Sigmoid colon (tissue), 7 donors: ENCODE measurements around the gene UBA7. TPM values are rescaled to one million over a fixed set of nuclear protein-coding genes. Genes with fewer than 3 reads are reported as not detected.

Source experiments
- DNase-seq: peaks from one replicate; pipeline ENCODE4 v3.0.0-alpha.2; 2019
- H3K27ac ChIP-seq, 4 donors: fragments of 200-600 bp; sonication (generic); one replicate each; pipeline ENCODE4 v1.5.1; 2016 to 2019; ENCODE audit warnings: mild to moderate bottlenecking in 1 of 4
- H3K27me3 ChIP-seq, 3 donors: fragments of 200-600 bp; sonication (generic); one replicate each; pipeline ENCODE4 v1.5.1; 2019; ENCODE audit warnings: mild to moderate bottlenecking in 1 of 3
- H3K36me3 ChIP-seq, 4 donors: fragments of 200-600 bp; sonication (generic); one replicate each; pipeline ENCODE4 v1.5.1; 2016 to 2019
- H3K4me1 ChIP-seq, 4 donors: fragments of 200-600 bp; sonication (generic); one replicate each; pipeline ENCODE4 v1.5.1; 2017 to 2019
- H3K4me3 ChIP-seq, 4 donors: fragments of 200-600 bp; sonication (generic); one replicate each; pipeline ENCODE4 v1.5.1; 2017 to 2019; ENCODE audit warnings: mild to moderate bottlenecking in 2 of 4, moderate library complexity in 1 of 4
- H3K9me3 ChIP-seq, 4 donors: fragments of 200-600 bp in 3 of 4; sonication (generic) in 3 of 4; one replicate each; pipeline versions ENCODE4 v1.5.1 to v1.6.1; 2013 to 2019
- EP300 ChIP-seq, 4 donors: sonication (generic); formaldehyde crosslinking; IDR thresholded peaks; one replicate each; pipeline ENCODE4 v1.6.1; 2017; ENCODE audit warnings: antibody characterized with exemption in 4 of 4
- POLR2A ChIP-seq, 2 donors: fragments of 450-650 bp; IDR thresholded peaks; one replicate each; pipeline ENCODE4 v1.6.1; 2016; ENCODE audit warnings: antibody characterized with exemption in 2 of 2, mild to moderate bottlenecking in 2 of 2, moderate library complexity in 2 of 2
- POLR2AphosphoS5 ChIP-seq, 4 donors: sonication (generic); formaldehyde crosslinking; IDR thresholded peaks; one replicate each; pipeline ENCODE4 v1.6.1; 2017; ENCODE audit warnings: antibody characterized with exemption in 4 of 4
- WGBS, 2 donors: extraction: QIAGEN DNeasy Blood & Tissue Kit; methylation state at CpG; one replicate each; pipeline ENCODE4 v1.1.7; 2013; 5-methylcytosine and 5-hydroxymethylcytosine counted together
- intact Hi-C: fragments of 100-400 bp; cut with DNase I; formaldehyde crosslinking; loops from one replicate; pipeline ENCODE4 v1.15.1; 2023
- polyA plus RNA-seq, 3 donors: library from polyadenylated mRNA; stranded (reverse); fragments of 200-250 nt; gene quantifications; one replicate each; pipeline ENCODE4 v1.2.3, GENCODE V29; 2013
- total RNA-seq, 4 donors: library from RNA; depleted of rRNA; stranded (reverse); fragments of >200 nt; gene quantifications; one replicate each; pipeline ENCODE4 v1.1.0, GENCODE V29; 2016
- TF ChIP-seq, protein P1 (sequence below), 4 experiments: fragments of 450-650 bp in 3 of 4; fragments of 200-600 bp in 1 of 4; IDR thresholded peaks; one replicate each; pipeline ENCODE4 v1.5.1; 2016 to 2019; ENCODE audit warnings: antibody characterized with exemption in 4 of 4, mild to moderate bottlenecking in 3 of 4, moderate library complexity in 2 of 4
- donor health status: healthy with polysubstance abuse.
- donor health status: Bipolar disorder and iron deficiency.
- donor health status: healthy.

UBA7 gene
- total and polyA plus RNA-seq, 7 donors = 15.6 to 92.6 (median 41.0) TPM

DNA sequence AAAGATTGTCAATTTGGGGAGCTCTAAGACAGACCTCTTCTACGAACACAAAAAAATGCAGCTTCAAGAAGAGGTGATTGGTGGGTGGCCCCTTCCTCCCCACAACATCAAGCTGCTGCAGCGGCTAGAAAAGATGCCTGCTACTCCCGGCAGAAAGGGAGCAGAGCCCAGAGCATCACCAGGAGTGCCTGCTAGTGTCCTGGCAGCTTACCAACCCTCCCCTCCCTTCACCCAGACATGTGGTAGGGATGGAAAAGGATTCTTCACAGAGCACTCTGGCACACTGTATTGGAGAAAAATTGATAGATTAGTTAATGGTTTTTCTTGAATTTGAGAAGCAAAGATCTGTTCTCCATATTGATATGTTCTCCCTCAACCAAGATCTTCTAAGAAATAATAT is 38.2 kb downstream of the UBA7 start:
- H3K4me1 ChIP-seq = peaks cover 0 to 33% (median 18%) of the 10 kb centered on the region in 4 donors
- intact Hi-C loops = no loop called here

DNA sequence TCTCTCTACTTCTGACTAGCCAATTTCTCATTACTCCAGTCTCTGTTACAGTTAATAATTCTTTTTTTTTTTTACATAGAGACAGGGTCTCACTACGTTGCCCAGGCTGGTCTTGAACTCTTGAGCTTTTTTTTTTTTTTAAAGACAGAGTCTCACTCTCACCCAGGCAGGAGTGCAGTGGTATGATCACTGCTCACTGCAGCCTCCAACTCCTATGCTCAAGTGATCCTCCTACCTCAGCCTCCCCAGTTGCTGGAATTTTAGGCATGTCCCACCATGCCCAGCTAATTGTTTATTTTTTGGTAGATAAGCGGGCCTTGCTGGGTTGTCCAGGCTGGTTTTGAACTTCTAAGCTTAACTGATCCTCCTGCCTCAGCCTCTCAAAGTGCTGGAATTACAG is 41.0 kb downstream of the UBA7 start:
- WGBS, 2 donors = 97 to 100% methylated on average over 2 of the region's 2 CpGs

More for the DNA sequence above, 38.2 kb downstream of the UBA7 start:
- TF ChIP-seq POLR2AphosphoS5 (IDR thresholded peaks at IDR 0.05) = no peak
- no peak for TF ChIP-seq EP300 (IDR thresholded peaks at IDR 0.05)
- TF ChIP-seq, protein P1, sequence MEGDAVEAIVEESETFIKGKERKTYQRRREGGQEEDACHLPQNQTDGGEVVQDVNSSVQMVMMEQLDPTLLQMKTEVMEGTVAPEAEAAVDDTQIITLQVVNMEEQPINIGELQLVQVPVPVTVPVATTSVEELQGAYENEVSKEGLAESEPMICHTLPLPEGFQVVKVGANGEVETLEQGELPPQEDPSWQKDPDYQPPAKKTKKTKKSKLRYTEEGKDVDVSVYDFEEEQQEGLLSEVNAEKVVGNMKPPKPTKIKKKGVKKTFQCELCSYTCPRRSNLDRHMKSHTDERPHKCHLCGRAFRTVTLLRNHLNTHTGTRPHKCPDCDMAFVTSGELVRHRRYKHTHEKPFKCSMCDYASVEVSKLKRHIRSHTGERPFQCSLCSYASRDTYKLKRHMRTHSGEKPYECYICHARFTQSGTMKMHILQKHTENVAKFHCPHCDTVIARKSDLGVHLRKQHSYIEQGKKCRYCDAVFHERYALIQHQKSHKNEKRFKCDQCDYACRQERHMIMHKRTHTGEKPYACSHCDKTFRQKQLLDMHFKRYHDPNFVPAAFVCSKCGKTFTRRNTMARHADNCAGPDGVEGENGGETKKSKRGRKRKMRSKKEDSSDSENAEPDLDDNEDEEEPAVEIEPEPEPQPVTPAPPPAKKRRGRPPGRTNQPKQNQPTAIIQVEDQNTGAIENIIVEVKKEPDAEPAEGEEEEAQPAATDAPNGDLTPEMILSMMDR (IDR thresholded peaks at IDR 0.05) = no peak
- no peak for TF ChIP-seq POLR2A (IDR thresholded peaks at IDR 0.05)
- Histone ChIP-seq H3K27ac (peak overlapping the region in 3 of 4 donors; percentile 1 to 67 (median 59)), H3K36me3 (peaks cover 0 to 13% (median 3%) of the 10 kb centered on the region in 4 donors), H3K9me3 (no peaks in the 10 kb centered on the region), H3K4me3 (no peak overlapping the region), H3K27me3 (no peaks in the 10 kb centered on the region)
- 75 to 80% methylated on average over 3 of the region's 3 CpGs for WGBS, 2 donors
- peak; percentile 77 for DNase-seq

DNA sequence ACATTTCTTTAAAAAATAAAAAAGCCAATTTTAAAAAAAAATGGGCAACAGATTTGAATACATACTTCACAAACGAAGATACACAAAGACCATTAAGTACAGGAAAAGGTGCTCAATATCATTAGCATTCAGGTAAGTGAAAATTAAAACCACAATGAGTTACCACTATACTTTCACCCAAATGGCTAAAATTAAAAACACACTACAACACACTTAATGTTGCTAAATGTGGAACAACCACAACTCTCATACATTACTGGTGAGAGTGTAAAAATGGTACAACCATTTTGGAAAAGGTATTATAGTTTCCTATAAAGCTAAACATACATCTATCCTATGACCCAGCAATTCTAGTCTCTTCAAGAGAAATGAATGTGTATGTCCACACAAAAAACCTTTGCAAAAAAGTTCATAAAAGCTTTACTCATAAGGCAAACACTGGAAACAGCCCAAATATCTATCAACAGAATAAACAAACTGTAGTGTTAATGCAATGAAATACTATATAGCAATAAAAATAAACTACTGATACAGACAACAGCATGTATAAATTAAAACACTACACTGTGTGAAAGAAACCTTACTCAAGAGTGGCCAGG is 42.3 kb downstream of the UBA7 start:
- H3K27me3 ChIP-seq = no peaks in the 10 kb centered on the region
- no peaks in the 10 kb centered on the region for H3K9me3 ChIP-seq
- no peak for DNase-seq
- peaks cover 0 to 23% (median 15%) of the 10 kb centered on the region in 4 donors for H3K4me1 ChIP-seq
- intact Hi-C loops = no loop called here
- TF ChIP-seq POLR2A (IDR thresholded peaks at IDR 0.05) = no peak
- no peak for TF ChIP-seq POLR2AphosphoS5 (IDR thresholded peaks at IDR 0.05)
- no peak for TF ChIP-seq EP300 (IDR thresholded peaks at IDR 0.05)
- TF ChIP-seq, protein P1 (IDR thresholded peaks at IDR 0.05) = no peak
- no peak overlapping the region for H3K4me3 ChIP-seq
- H3K36me3 ChIP-seq = peaks cover 0 to 10% (median 3%) of the 10 kb centered on the region in 4 donors
- WGBS, 2 donors = 79 to 82% methylated on average over 1 of the region's 1 CpG
- H3K27ac ChIP-seq = no peak overlapping the region

More for the DNA sequence above, 41.0 kb downstream of the UBA7 start:
- TF ChIP-seq, protein P1 (IDR thresholded peaks at IDR 0.05) = no peak
- no peak for TF ChIP-seq POLR2AphosphoS5 (IDR thresholded peaks at IDR 0.05)
- TF ChIP-seq EP300 (IDR thresholded peaks at IDR 0.05) = no peak
- TF ChIP-seq POLR2A (IDR thresholded peaks at IDR 0.05) = no peak
- peaks cover 0 to 18% (median 8%) of the 10 kb centered on the region in 4 donors for H3K36me3 ChIP-seq
- no peaks in the 10 kb centered on the region for H3K27me3 ChIP-seq
- no peak for DNase-seq
- H3K9me3 ChIP-seq = no peaks in the 10 kb centered on the region
- H3K4me1 ChIP-seq = peaks cover 0 to 23% (median 15%) of the 10 kb centered on the region in 4 donors
- no peak overlapping the region for H3K27ac ChIP-seq
- intact Hi-C loops = no loop called here
- H3K4me3 ChIP-seq = no peak overlapping the region

DNA sequence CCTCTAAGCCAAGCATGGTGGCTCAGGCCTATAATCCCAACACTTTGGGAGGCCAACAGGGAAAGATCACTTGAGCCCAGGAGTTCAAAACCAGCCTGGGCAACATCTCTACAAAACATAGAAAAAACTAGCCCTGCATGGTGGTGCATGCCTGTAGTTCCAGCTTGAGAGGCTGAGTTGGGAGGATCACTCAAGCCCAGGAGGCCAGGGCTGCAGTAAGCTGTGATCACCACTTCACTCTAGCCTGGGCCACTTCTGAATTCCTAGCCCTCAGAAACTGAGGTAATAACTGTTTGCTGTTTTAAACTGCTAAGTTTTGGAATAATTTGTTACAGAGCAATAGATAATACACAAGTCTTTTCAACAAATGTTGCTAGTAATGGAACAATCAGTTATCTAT is 43.8 kb downstream of the UBA7 start:
- H3K36me3 ChIP-seq = peaks cover 0 to 10% (median 3%) of the 10 kb centered on the region in 4 donors
- no peak overlapping the region for H3K27ac ChIP-seq
- no peak for TF ChIP-seq EP300 (IDR thresholded peaks at IDR 0.05)
- TF ChIP-seq POLR2AphosphoS5 (IDR thresholded peaks at IDR 0.05) = no peak
- TF ChIP-seq POLR2A (IDR thresholded peaks at IDR 0.05) = no peak
- TF ChIP-seq, protein P1 (IDR thresholded peaks at IDR 0.05) = no peak
- no peak overlapping the region for H3K4me3 ChIP-seq
- no peaks in the 10 kb centered on the region for H3K9me3 ChIP-seq
- no peaks in the 10 kb centered on the region for H3K27me3 ChIP-seq
- H3K4me1 ChIP-seq = peaks cover 0 to 13% (median 9%) of the 10 kb centered on the region in 4 donors
- intact Hi-C loops = no loop called here
- DNase-seq = no peak
